Prostate gland (tissue), 2 donors: ENCODE results near the gene POU4F3.

Experiments
- POLR2A ChIP-seq: fragments of 450-650 bp; IDR thresholded peaks from one replicate; pipeline ENCODE4 v1.6.1; 2016; ENCODE audit warnings: antibody characterized with exemption, mild to moderate bottlenecking
- TF ChIP-seq, protein P1 (sequence below), 4 experiments: fragments of 200-600 bp in 2 of 4; fragments of 450-650 bp in 2 of 4; sonication (generic) in 2 of 4; IDR thresholded peaks; 1 replicate in 3 of 4; 2 replicates in 1 of 4; pipeline ENCODE4 v1.5.1; 2016 to 2019; ENCODE audit warnings: antibody characterized with exemption in 4 of 4, mild to moderate bottlenecking in 2 of 4, moderate library complexity in 2 of 4

DNA sequence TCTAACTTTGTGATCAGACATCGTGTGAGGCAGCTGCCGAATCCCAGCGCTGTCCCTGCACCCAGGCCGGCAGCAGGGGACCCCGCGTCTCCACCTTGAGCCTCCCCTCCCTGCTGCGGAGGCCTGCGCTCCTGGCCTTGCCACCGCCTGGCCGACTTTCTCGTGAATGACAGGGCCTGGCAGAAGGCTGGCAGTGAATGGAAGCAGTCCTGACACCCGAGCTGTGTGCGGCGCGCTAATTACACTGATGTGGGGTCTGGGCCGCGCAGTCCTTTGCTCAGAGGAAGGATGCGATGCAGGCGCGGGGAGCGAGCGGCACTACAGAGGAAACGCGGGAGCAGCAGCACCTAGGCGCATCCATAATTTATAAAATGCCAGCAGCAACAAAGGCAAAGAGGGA is 40.3 kb downstream of the POU4F3 start:
- TF ChIP-seq POLR2A, result no peak
- TF ChIP-seq, protein P1, sequence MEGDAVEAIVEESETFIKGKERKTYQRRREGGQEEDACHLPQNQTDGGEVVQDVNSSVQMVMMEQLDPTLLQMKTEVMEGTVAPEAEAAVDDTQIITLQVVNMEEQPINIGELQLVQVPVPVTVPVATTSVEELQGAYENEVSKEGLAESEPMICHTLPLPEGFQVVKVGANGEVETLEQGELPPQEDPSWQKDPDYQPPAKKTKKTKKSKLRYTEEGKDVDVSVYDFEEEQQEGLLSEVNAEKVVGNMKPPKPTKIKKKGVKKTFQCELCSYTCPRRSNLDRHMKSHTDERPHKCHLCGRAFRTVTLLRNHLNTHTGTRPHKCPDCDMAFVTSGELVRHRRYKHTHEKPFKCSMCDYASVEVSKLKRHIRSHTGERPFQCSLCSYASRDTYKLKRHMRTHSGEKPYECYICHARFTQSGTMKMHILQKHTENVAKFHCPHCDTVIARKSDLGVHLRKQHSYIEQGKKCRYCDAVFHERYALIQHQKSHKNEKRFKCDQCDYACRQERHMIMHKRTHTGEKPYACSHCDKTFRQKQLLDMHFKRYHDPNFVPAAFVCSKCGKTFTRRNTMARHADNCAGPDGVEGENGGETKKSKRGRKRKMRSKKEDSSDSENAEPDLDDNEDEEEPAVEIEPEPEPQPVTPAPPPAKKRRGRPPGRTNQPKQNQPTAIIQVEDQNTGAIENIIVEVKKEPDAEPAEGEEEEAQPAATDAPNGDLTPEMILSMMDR (IDR thresholded peaks at IDR 0.05), result no peak
